Activated naive CD4-positive, alpha-beta T cell (primary cell): Measurements from ENCODE around the gene NEB.
"Not testable (repeated sequence)": the region's sequence is repeated elsewhere in the genome, so short reads cannot be mapped to it uniquely, and the experiment has no call there.

Experiments
- DNase-seq, 4 experiments: peaks; one replicate each; lab custom pipeline; 2025; lab: John Stamatoyannopoulos, UW

The NEB gene

GRCh38 chr2:151651274-151651673 lies 83.0 kb downstream of the NEB start:
- DNase-seq = no peak

- DNase-seq = no peak
These were observed 83.8 kb downstream of the NEB start for GRCh38 chr2:151650456-151650855.

GRCh38 chr2:151649966-151650365 lies 84.3 kb downstream of the NEB start:
- no peak for DNase-seq

DNA sequence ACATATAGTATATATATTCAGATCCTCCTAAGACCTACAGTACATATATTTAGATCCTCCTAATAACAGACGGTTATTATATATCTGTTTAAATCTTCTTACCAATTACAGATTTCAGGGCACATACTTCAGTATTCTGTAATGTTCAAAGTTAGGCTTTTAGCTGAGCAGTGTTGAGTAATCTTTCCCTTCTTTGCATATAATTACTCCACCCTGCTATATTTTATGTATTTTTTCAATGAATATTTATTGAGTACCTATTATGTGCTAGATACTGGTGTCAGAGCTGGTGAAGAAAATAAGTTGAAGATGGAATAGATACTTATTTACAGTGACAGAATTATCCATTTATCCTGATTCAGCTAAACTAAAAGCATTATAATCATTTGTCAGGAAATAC lies 84.9 kb downstream of the NEB start:
- no peak for DNase-seq

DNA sequence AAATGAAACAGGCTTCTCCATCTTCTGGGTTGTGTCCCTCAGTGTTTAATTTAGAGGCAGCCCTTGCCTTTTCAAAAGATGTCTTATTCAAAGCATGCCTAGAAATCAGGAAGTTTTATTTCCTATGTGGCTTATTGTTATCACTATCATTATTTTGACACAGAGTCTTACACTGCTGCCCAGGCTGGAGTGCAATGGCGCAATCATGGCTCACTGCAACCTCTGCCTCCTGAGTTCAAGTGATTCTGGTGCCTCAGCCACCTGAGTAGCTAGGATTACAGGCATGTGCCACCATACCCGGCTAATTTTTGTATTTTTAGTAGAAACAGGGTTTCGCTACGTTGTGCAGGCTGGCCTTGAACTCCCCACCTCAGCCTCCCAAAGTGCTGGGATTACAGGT lies 87.8 kb downstream of the NEB start:
- DNase-seq = not testable (repeated sequence)

GRCh38 chr2:151644580-151644979 lies 89.7 kb downstream of the NEB start:
- DNase-seq = no peak

DNA sequence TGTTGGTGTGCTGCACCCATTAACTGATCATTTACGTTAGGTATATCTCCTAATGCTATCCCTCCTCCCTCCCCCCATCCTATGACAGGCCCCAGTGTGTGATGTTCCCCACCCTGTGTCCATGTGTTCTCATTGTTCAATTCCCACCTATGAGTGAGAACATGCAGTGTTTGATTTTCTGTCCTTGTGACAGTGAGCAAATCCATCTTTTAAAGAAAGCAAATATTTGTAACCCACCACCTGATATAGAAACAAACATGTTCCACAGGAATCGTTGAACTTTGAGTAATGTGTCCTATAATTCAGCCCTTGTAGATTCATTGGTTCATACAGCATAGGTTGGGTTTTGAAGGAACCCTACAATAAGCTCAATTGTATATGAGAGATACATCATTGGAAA lies 92.4 kb downstream of the NEB start:
- not testable (repeated sequence) for DNase-seq

DNA sequence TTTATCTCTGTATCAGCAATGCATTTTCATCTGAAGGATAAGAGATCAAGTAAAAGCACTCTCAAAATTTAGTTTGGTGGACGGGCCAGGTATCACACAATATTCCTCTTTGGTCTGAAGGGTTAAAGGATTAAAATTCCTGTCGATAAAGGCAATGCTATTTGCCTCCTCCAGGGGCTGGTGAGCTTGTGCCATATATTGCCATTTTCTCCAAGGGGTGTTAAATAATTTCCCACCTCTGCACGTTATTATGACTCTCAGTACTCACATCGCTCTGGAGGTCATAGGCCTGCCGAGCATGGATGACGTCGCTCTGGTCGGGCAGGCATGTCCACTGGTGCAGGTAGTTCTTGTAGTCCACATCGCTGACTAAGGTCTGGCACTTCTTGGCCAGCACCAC lies 94.2 kb downstream of the NEB start:
- DNase-seq = no peak

- DNase-seq = no peak
These were observed 95.3 kb downstream of the NEB start for GRCh38 chr2:151638990-151639389.

GRCh38 chr2:151638191-151638933 lies 95.9 kb downstream of the NEB start:
- peak in 1 of 4 experiments; percentile 4 for DNase-seq

DNA sequence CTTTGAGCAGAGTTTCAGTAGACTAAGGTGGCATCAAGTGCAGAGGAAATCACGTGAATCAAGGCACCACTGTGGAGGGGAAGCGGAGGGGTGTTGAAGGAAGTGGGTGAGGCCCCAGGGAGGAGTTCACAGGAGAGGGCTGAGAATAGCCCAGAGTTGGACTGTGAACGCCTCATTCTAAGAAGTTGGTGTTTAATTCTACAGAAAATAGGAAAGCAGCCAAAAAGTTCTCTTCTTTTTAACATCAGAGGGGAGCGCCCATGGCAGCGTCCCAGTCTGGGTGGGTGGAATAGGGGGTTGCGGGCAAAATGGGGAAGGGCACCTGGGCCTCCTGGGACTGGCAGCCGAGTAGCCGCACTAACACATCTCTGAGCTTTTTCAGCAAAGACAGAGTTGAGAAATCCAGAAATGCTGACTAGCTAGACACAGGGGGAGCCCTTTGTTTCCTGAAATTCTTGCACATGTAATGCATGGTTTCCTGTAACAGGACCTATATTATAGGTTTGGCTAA lies 97.0 kb downstream of the NEB start:
- DNase-seq = peak in 2 of 4 experiments; percentile 27 to 33

- no peak for DNase-seq
These were observed 99.4 kb downstream of the NEB start for GRCh38 chr2:151634736-151635467.

DNA sequence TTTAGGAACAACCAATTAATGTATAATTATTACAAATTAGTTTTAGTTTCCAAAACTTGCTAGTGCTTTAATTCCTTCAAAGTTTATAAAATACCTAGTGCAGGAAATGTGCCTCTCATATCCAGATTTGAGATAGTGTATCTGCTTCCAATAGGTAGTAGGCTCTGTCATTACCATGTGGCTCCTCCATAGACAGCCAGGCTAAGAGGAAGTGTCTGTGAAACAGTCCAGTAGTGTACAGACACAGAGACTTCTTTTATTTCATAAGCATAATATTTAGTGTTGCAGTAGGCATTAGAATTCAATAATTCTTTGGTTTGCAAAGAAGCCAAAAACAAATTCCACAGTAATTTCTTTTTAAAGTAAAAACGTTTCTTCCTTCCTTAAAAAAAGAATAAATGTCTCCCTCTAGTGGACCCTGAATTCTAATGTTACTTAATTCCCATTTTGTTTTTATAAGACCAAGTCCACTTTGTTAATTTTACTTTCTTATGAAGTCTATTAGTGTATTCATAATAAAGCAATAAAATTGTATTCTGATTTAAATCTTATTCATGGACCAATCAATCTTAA lies 101.2 kb downstream of the NEB start:
- DNase-seq = no peak

- no peak for DNase-seq
These were observed 103.9 kb downstream of the NEB start for GRCh38 chr2:151630372-151630771.

DNA sequence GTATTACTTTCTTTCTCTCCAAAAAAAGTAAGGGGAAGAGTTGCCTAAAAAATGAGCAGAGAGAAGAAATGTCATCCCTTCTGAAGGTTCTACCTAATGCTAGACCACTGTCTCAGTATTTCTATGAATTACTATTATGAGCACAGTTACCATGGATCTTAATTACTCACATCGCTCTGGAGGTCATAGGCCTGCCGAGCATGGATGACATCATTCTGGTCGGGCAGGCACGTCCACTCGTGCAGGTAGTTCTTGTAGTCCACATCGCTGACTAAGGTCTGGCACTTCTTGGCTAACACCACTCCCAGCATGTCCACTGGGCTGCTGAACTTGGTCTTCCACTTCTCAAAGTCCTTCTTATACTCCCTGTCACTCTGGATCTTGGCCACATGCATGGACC lies 106.9 kb downstream of the NEB start:
- DNase-seq = no peak

- no peak for DNase-seq
These were observed 110.0 kb downstream of the NEB start for GRCh38 chr2:151624271-151624670.

- DNase-seq = no peak
These were observed 110.6 kb downstream of the NEB start for GRCh38 chr2:151623631-151624030.

DNA sequence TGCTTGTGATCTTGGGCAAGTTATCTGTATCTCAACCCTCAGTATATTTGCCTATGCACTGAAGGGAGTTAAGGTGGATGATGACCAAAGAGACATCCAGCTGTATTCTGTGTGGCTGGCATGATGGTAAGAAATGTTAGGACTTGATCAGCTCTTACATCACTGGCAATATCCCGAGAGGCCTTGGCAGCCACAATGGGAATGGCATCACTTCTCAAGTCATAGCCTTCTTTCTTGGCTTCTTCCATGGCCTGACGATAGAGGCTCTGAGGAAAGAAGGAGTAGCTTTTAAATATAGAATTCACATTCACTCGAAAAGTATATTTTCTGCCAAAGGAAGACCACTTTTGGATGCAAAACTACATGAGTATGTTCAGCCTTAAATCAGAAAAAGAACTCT lies 113.5 kb downstream of the NEB start:
- no peak for DNase-seq

DNA sequence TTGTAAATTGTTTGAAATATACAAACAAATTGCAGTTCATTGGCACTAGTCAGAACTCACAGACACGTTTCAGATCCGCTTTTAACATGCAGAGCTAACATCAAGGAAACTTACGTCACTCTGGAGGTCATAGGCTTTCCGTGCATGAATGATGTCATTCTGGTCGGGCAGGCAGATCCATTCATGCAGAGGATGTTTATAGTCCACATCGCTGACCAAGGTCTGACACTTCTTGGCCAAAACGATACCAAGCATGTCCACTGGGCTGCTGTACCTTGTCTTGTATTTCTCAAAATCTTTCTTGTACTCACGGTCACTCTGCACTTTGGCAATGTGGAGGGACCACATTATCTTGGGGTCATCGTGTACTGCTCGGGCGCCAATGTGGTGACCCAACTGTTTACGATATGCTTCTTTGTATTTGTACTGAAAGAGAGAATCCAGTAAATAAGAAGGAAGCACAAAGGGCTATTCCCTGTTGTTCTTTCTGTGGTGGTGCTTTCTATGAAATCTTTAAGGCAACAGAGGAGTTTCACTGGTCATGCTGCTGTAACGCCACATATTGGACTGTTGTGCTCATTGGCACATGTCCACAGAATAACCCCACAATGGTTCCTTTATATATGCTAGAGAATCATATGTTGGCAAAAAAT lies 114.8 kb downstream of the NEB start:
- DNase-seq = no peak

GRCh38 chr2:151616760-151617339 lies 117.4 kb downstream of the NEB start:
- DNase-seq = no peak

DNA sequence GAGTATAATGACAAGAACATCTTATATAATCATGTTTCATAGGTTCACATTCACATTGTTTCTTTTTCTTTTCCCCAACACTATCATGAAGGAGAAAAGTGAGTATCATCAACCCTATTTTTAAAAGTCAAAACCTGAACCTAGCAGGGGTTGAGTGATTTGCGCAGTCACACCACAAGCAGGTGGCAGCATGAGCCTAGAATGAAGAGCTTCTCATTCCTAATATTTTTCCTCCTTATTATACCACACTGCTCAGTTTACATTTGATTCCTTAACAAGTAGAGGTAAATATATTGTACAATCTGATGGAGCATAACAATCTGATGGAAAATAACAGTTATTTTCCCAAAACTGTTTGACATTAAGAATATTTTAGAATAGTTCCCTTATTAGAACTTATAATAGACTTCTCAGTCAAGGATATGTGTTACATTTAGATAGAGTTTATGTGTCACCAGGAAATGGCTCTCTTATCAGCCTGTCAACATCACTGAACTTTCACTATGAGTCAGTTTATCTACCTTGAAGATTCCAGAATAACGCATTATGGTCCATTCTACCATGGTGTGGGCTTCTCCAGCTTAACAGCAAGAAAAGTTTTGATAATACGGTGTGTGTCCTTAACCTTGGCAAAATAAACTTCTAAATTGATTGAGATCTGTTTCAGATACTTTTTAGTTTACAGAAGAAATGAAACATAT lies 119.5 kb downstream of the NEB start:
- DNase-seq = no peak

- DNase-seq = no peak
These were observed 120.1 kb downstream of the NEB start for GRCh38 chr2:151614159-151614558.
